ENCODE data around the gene MRTO4. TPM values are rescaled to one million over a fixed set of nuclear protein-coding genes. Genes with fewer than 3 reads are reported as not detected.
"Not testable (repeated sequence)": the region's sequence is repeated elsewhere in the genome, so short reads cannot be mapped to it uniquely, and the experiment has no call there.

Gene MRTO4
- 35.9 and 39.8 TPM in 2 replicates for total RNA-seq (2014; rRNA removed; shearing (Covaris generic))

DNA sequence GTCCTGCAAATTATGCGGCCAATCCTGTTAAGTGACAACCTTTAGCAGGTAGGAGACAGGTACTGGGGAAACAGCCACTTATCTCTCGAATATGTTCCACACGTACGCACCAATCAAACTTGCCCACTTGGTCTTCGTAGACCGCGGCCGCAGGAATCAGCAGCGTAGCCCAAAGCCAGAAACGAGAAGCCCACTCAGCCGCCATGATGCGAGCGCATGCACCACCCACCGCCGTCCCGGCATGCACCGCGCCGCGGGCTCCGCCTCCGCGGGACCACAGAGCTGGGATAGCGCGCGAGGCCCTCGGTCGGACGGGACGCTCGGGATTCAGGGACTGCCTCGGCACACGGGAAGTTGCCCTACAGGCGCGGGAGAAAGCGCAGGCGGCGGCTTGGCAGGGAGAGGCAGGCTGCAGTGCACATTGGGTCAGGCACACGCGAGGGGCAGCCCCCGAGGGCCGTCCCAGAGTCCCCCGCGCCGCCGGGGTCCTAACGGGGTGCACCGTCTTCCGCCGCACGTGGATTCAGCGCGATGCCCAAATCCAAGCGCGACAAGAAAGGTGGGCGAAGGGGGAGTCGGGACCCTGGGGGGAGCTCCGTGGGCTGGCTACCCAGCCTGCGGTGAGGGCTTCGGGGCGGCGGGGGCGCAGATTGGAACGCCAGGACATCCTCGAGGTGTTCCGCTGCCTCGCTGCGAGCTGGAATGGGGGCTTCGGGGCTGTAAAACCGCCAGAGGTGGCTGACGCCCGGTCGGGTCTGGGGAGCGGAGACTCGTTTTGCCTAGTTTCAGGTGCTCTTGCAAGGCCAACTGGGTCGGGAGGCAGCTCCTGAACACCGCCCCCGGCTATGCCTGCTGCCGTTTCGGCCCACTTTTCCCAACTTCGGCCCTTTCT, at the start of gene MRTO4, which contains the start of gene EMC1:
MRTO4 (plus strand) TSS at position 501 of the 892 bp plus-strand sequence; CDS start at position 532, 31 bp downstream.
EMC1 (minus strand) TSS at position 220 of the 892 bp plus-strand sequence; CDS start at position 205, 15 bp downstream.
- DNase-seq (ENCODE audit: low spot score): peak; percentile 72

DNA sequence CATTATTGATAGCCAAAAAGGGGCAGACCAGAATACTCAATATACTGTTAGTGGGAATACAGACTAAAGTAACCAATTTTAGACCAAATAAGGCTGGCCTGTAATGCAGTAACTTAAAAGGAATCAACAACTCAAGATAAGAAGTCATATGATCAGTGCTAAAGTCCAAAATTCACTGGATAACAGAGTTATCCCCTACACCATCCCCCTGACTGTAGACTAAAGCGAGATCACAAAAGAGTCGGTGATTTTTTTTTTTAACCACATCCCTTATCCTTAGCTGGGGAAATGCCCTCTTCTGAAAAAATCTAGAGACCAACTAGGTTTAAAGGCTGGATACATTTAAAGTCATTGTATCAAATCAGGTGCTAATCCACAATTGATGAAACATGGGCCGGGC, 49.2 kb upstream of the MRTO4 start:
- no peak for DNase-seq (ENCODE audit: low spot score)

DNA sequence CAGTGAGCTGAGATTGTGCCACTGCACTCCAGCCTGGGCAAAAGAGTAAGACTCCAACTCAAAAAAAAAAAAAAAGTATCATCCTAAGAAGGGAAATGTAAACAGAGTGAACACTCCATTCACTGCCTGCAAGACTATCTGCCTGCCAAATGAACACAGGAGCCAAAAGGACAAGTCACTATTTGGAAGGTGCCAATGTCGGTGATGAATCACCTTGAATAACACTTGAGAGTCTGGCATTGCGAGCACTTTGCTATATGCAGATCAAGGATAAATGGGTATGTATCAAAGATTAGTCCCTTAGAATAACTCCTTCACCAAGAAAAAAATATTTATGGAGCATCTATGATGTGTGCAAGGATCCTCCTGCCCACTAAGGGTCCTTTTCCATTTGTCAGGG, 48.2 kb upstream of the MRTO4 start:
- peak; percentile 14 for DNase-seq (ENCODE audit: low spot score)

DNA sequence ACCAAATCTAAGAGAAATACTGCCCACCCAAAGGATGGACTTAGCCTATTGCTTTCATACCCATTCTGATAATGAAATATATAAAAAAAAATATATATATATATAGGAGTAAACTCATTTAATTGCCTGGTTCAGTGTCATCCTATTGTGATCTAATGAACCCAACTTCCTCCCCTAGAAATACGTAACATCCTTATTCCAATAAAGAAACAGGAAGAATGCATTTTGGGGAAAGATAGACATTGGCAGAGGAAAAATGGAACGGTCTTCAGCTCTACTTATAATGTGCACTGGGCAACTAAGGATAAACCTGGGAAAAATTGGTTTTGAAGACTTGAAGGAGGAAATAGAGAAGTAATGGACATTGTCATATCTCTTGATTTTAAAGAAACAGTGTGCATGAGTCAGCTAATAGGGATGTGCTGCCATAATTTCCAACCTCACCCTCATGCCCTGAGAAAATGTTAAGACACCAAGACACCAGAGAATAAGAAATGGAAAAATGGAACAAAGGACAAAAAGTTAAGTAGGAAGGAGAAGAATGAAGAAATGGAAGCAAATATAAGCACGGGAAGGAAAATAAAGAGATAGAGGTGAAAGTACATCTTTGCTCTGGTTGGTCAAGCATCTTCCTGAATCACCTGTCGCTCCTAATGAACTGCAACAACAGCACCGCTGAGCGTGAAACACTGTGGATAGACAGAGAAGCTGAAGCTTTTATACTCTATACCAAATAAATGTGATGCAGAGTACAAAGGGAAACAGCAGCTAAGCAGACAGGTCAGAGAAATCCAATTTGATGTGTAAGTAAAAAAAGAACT, 46.9 kb upstream of the MRTO4 start:
- no peak for DNase-seq (ENCODE audit: low spot score)

DNA sequence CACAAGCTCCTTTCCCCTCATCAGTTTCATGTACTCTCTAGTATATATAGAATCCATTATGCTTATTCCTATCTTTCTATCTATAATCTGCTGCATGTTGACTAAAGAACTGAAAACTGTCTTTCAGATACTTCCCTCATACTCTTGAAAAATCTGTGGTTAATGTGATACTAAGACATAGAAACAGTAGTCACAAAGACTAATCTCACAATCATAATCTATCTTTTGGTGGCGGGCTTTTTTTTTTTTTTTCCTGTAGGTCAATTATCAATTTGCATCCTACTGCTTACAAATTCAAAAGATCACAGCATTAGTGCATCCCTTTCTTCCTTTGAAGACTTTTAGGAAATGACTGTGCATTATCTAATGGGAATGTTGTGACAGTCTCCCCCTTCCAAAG, 46.2 kb upstream of the MRTO4 start:
- no peak for DNase-seq (ENCODE audit: low spot score)

DNA sequence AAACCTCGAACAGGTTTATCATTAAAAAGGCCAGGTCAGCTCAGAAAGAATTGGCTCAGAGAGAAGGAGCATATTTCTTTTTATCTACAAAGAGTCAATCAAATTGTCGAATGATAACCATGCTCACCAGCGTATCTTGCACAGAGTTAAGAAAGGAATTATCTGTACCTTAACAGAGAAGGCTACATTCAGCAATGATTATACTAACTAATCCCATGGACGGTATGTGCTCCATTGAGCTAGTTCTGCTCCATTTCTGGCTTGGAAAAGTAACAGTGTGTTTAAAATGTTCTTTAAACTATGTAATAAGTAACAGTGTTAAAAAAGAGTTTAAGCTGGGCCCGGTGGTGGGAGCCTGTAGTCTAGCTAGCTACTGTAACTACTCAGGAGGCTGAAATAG, 45.8 kb upstream of the MRTO4 start:
- DNase-seq (ENCODE audit: low spot score): no peak

DNA sequence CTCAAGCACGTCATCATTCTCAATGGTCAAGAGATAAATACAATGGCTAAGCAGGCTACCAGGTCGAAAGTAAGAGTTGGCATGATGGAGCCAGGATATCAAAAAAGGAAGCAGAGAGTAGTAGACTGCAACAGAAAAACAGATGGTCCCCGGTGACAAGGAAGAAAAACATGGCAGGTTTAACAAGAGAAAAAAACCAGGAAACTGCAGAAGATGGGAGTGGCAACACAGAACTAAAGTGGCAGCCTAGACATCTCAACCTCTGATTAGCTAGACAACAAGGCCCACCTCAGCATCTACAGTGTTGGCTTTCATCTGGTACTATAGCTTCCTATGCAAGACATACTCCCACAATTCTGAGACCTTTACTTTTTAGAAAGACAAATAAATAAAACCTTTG, 44.7 kb upstream of the MRTO4 start:
- DNase-seq (ENCODE audit: low spot score): no peak

DNA sequence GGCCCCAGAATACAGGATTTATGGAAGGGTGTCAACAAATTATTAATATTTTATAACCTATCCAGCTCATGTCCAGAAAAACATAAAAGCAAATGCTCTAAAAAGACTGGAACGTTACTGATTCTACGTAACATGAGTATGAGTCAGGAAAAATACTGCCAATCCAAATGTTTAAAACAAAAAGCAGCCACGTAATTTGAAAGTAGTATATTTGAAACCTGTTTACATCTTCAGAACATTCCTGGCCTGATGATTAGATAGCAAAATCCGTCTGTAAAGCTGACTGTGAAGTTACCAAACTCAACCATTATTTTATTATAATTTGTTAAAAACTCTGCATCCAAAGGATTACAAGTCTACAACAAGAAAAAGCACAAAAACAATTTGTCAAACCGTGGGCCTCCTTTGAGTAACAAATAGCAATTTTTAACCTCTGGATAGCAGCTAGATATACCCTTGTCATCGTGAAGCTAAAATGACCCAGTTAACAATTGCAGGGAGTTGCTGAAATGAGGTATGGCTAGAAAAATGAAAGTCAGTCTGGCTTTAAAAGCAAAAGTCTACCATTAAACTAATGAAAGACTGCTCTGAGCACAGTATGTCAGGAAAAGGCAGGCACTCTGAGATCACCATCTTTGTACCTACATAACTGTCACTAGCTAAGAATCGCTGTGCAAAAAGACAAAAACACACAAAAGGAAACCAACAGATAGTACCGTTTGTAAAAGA, 42.7 kb upstream of the MRTO4 start:
- DNase-seq (ENCODE audit: low spot score): peak; percentile 19

DNA sequence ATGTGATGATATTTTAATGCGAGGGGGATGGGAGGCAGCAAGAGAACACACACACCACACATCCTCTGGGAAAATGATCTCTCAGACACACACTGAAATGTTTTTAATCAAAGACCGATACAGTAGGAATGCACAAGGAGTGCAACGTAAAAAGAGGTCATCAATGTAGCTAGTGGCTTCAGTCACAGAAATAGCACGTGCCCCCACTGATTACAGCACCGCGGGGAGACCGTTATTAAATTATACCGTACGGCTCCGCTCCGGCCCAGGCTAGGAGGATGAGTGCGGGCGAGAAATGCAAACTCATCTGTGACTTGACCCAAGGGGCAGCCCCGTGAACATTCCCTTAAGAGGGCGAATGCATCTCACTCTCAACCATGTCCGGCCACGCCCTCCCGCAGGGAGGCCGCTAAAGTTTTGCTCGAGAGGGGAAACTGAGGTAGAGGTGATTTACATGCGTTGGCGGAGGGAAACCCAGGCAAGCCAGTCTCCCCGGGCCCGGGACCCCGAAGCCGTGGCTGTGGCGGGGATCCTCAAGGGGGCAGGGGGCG, 42.1 kb upstream of the MRTO4 start:
- DNase-seq (ENCODE audit: low spot score): peak; percentile 19

DNA sequence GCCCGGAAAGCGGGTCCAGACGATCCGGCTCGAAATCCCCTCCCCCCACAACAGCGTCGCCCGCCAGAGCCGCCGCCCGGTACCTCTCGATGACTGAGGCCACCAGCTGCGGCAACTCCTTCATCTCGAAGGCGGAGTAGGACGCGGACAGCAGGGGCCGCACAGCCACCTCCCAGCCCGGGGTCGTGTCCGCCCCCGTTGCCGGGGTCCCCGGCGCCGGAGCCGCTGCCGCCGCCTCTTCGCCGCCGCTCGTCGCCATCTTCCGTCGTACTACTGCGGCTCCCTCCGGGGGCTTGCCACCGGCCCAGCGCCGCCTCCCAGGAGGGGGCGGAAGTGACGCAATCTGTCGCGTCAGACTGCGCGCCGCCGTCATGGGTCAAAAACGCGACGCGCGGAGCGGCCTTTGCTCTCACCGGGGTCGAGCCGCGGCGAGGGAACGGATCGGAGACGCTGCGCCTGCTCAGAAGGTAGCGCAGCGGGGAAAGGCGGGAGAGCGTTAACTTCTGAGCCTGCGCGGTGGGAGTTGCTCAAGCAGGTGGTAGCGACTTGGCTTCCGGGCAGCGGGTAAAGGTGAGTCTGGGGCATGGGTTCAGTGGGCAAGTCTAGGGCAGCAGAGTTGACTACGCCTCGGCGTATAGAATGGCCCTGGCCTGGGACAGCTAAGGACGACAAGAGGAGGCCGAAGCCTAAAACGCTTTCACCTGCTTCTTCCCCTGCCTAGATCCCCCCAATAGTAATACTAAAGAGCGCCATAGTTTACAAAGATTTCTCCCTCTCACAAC, 41.4 kb upstream of the MRTO4 start, which contains the start of gene UBR4:
UBR4 (minus strand) TSS at position 277 of the 782 bp plus-strand sequence; CDS start at position 259, 18 bp downstream.
- peak; percentile 94 for DNase-seq (ENCODE audit: low spot score)

DNA sequence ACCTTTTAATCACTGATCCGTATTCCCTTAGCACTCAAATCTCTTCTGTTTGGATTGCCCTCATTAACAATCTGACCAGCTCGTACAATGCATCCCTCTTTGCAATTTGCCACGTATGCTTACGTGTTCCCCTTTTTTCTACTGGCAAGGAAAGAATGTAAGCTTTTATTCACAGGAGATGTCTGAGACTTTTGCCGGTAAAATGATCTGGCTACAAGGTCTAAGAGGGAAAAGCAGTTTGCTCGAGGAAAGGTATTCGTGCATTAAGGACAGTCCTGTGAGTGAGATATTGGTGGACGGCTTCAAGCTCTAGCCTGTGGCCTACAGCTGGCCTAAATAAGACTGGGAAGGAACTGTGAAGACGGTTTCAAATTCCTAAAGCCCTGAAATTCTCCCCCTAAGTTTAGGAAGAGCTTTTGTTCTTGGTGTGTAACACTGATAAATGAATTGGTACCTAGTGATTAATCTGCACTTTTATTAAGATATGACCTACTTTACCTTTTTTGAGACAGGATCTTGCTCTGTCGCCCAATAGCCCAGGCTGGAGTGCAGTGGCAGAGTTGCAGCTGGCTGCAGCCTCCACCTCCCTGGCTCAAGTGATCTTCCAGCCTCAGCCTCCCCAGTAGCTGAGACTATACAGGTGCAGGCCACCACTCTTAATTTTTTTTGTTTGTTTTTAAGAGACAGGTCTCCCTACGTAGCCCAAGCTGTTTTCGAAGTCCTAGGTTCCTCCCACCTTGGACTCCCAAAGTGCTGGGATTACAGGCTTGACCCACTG, 40.6 kb upstream of the MRTO4 start:
- DNase-seq (ENCODE audit: low spot score): no peak

DNA sequence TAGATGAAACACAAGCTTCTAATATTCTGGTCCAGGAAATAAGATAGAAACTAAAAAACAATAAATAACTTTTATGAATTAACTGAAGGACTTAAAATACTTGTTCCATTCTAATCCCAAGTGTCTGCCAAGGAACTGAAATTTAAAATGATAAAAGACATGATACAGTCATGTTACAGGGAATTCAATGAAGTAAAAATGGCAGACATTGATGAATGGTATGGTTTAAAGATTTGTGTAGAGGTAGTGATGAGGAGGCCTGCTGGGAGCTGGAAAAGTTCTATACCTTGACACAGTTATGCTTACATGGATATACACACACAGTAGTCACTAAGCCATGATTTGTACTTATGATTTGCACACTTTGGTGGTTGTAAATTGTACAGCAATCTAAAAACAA, 39.4 kb upstream of the MRTO4 start:
- no peak for DNase-seq (ENCODE audit: low spot score)

DNA sequence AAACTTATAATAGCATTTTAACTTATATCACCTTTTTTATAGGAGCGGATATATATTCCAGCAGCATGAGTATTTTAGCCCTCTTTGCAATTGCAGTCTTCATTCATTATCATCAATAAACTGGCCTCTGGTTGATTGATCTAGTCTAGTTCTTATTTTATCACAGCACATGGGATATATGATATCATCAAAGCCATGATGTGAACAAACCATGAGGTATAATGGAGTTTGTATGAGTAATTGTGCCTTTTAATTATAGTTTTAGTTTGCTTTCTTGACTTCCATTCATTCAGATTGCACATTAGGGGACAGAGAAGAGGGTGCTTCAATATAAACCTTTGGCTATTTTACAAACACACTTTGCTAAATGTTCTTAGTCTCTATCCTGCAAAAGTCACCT, 38.0 kb upstream of the MRTO4 start:
- DNase-seq (ENCODE audit: low spot score): no peak

DNA sequence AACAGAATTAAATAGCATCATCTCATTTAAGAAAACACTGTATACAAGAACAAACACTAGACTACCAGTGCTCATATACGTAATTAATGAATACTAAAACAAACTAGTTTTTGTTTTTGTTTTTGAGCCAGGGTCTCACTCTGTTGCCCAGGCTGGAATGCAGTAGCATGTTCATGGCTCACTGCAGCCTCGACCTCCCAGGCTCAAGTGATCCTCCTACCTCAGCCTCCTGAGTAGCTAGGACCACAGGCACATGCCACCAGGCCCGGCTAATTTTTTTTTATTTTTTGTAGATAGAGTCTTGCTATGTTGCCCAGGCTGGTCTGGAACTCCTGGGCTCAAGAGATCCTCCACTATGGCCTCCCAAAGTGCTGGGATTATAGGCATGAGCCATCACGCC, 35.0 kb upstream of the MRTO4 start:
- DNase-seq (ENCODE audit: low spot score): not testable (repeated sequence)

DNA sequence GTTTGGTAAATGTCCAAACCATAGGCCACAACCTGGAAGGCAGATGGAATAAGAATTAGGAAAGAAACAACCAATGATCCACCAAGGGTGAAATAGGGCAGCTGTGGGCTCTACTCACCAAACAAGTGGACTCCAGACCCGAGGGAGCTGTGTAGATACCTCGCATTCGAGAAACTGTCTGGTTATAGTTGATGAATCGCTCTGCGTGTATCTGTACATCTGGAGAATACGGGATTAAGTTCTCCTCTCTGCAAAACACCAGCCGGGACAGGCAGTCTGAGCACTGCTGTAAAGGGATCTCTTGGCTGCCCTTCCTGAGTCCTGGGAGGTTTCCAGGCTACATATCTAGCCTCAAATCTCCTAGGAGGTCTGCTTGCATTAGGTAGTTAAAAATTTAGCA, 32.2 kb upstream of the MRTO4 start:
- no peak for DNase-seq (ENCODE audit: low spot score)

DNA sequence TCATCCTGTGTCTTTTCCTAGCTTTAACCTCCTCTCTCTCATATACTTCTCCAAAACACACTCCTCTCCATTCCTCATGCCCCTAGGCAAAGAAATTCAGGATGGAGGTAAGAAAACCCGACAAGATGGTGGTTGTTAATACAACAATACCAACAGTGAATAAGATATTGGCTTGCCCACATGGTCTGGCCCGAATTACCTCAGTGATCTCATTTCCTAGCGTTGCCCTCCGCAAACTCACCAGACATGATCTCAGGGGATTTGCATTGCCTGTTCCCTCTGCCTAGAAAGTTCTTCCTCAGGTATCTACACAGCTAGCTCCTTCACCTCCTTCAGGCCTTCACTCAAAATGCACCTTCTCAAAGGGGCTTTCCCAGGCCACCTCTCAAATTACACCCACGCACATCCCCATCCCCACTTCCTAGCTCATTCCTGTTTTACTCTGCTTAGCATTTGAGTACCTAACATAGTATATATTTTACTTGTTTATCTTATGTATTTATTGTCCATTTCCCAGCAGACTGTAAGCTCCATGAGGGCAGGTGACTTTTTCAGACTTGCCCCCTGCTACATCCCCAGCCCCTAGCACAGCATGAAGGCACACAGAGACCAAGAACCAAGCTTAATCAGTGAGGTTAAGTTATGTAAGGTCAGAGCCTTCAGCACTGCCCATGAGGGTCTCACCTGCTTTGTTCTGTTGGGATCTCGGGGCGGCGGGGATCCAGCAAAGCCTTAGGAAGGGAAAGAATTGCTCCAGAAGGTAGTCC, 31.3 kb upstream of the MRTO4 start:
- no peak for DNase-seq (ENCODE audit: low spot score)

DNA sequence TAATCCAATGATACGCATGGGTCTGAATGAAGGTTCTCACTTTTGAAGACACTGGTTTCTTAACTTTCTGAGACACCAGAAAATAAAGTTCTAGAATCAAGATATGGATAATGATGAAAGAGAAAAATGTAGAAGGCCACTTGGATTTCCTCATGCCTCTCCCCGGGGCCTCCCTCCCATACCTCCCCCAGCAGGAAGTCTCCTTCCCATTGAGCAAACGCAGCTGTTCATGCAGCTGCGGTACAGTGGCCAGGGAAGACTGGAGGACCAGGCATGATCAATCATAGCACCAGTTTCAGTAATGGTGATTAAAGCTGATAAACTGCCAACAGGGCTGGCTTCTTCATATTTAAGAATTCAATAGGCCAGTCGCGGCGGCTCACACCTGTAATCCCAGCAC, 30.6 kb upstream of the MRTO4 start:
- no peak for DNase-seq (ENCODE audit: low spot score)

DNA sequence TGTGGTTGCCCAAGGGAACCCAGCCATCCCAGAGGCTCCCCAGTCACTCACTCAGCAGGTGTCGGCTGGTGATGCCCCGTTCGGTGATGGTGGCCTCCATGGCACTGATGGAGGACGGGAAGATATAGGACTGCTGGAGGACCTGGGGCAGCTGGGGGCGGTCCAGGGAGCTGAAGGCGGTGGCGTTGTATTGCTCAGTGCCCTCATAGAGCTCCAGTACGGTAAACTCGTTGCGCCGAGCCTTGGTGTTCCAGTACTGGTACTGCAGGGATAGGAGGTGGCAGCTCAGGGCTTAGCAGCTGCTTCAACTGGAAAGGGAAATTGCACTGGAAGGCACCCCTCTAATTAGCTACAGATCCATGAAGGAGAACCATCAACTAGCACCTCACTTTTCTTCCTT, 29.0 kb upstream of the MRTO4 start:
- no peak for DNase-seq (ENCODE audit: low spot score)
